Measurements from ENCODE around the gene NPRL2. TPM values are rescaled to one million over a fixed set of nuclear protein-coding genes. Genes with fewer than 3 reads are reported as not detected.

NPRL2 gene
- total RNA-seq, 2 donors from 2014 or later = 27.0 to 30.9 TPM

- no peak overlapping the region for H3K4me3 ChIP-seq
- H3K27me3 ChIP-seq = no peaks in the 10 kb centered on the region
- H3K4me1 ChIP-seq = peaks cover 12% of the 10 kb centered on the region
- WGBS, 2 donors = 62 to 92% methylated on average over 3 of the region's 3 CpGs
- DNase-seq = no peak
- no peak overlapping the region for H3K27ac ChIP-seq
- no peaks in the 10 kb centered on the region for H3K9me3 ChIP-seq
- intact Hi-C loops (cut with DNase I) = no loop called here
- H3K36me3 ChIP-seq (replicated peaks in 1 of 2; ENCODE audit: insufficient read depth in 1 of 2, low read depth in 2 of 2) = no peaks in the 10 kb centered on the region
- no peak for ATAC-seq
- TF ChIP-seq CTCF (IDR thresholded peaks at IDR 0.05) (no peak), POLR2A (IDR thresholded peaks at IDR 0.05) (no peak)
These were observed 20.6 kb upstream of the NPRL2 start for GRCh38 chr3:50371133-50371685.

DNA sequence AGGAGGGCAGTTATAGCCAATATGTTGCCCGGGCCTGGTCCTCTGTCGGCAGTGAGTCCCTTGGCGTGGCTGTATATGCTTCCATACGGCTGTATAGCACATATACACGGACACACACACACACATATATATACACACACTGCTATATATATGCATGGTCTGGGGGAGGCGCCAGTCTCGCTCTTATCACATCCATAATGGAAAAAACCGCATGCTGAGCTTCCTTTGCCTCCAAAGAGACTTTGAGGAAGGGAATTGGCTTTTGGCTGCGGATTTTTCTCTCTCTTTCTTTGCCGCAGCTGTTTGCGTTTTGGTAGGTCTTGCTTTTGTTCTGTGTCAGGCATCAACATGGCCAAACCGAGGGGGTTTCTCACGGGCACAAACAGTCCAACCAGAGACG, 20.0 kb upstream of the NPRL2 start:
- intact Hi-C loops (cut with DNase I) = no loop called here
- DNase-seq (no peak), ATAC-seq (no peak)
- Histone ChIP-seq H3K27me3 (no peaks in the 10 kb centered on the region), H3K9me3 (no peaks in the 10 kb centered on the region), H3K36me3 (replicated peaks in 1 of 2; ENCODE audit: insufficient read depth in 1 of 2, low read depth in 2 of 2) (no peaks in the 10 kb centered on the region), H3K4me3 (no peak overlapping the region), H3K27ac (no peak overlapping the region), H3K4me1 (peaks cover 19% of the 10 kb centered on the region)
- WGBS, 2 donors = 49 to 55% methylated on average over 11 to 14 of the region's 14 CpGs
- TF ChIP-seq POLR2A (IDR thresholded peaks at IDR 0.05) (no peak), CTCF (IDR thresholded peaks at IDR 0.05) (no peak)

DNA sequence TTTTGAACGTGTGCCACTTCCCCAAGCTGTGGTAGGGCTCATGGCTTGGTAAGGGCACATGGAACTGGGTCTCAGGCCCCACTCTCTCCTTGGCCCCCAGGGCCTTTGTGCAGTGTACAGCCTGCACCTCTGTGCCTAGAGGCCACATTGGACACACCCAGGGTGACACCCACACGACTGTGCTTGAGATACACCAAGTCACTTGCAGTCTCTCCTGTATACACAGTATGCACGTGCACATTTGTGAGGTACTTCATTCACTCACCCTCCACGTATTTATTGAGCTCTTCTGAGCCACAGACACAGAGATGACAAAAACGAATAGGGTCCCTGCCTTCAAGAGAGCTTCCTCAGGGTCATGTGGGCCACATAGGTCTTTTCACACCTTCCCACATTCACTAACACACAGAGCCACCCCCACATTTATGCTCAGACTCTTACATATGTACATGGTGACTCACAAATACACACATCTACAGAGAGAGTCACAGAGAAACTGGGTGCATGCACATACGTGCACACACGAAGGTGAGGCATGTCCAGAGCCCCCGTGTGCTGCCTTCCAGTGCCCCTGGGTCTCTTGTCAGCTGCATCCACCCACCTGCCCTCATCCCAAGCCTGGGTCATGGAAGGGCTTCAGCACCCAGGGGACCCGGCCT, 18.6 kb upstream of the NPRL2 start:
- Histone ChIP-seq H3K4me3 (no peak overlapping the region), H3K27me3 (no peaks in the 10 kb centered on the region), H3K36me3 (replicated peaks in 1 of 2; ENCODE audit: insufficient read depth in 1 of 2, low read depth in 2 of 2) (no peaks in the 10 kb centered on the region), H3K27ac (no peak overlapping the region), H3K4me1 (peaks cover 29% of the 10 kb centered on the region), H3K9me3 (no peaks in the 10 kb centered on the region)
- ATAC-seq = no peak
- DNase-seq = no peak
- intact Hi-C loops (cut with DNase I) = no loop called here
- WGBS, 2 donors = 55 to 59% methylated on average over 9 of the region's 9 CpGs
- TF ChIP-seq POLR2A (IDR thresholded peaks at IDR 0.05) (no peak), CTCF (IDR thresholded peaks at IDR 0.05) (no peak)

- Histone ChIP-seq H3K27ac (peak overlapping the region in 3 of 4 donors; percentile 57 to 79 (median 69)), H3K27me3 (no peaks in the 10 kb centered on the region), H3K4me3 (peak overlapping the region; percentile 47 to 48), H3K36me3 (replicated peaks in 1 of 2; ENCODE audit: insufficient read depth in 1 of 2, low read depth in 2 of 2) (no peaks in the 10 kb centered on the region), H3K4me1 (peaks cover 30% of the 10 kb centered on the region), H3K9me3 (no peaks in the 10 kb centered on the region)
- TF ChIP-seq POLR2A (IDR thresholded peaks at IDR 0.05) (no peak), CTCF (IDR thresholded peaks at IDR 0.05) (no peak)
- DNase-seq (no peak), ATAC-seq (no peak)
- intact Hi-C loops (cut with DNase I) = no loop called here
- 54 to 86% methylated on average over 1 to 5 of the region's 5 CpGs for WGBS, 2 donors
These were observed 15.3 kb upstream of the NPRL2 start for GRCh38 chr3:50365842-50366220.

All from body of pancreas (tissue), 4 donors.